Lower leg skin (tissue), 4 donors: ENCODE results near the gene TIMM8B. TPM values are rescaled to one million over a fixed set of nuclear protein-coding genes. Genes with fewer than 3 reads are reported as not detected.

ENCODE experiments used
- DNase-seq, 2 donors: peaks; one replicate each; pipeline ENCODE4 v3.0.0-alpha.2; 2019; ENCODE audit warnings: low spot score in 2 of 2
- H3K4me3 ChIP-seq: fragments of 200-600 bp; sonication (generic); 2 replicates; pipeline ENCODE4 v1.5.1; 2017; ENCODE audit warnings: mild to moderate bottlenecking, low read depth; ENCODE audit not compliant: poor library complexity, severe bottlenecking
- CTCF ChIP-seq, 3 donors: fragments of 450-650 bp; IDR thresholded peaks; one replicate each; pipeline ENCODE4 v1.5.1; 2016; ENCODE audit warnings: antibody characterized with exemption in 3 of 3, mild to moderate bottlenecking in 3 of 3, moderate library complexity in 2 of 3
- POLR2A ChIP-seq, 2 donors: fragments of 450-650 bp; IDR thresholded peaks; one replicate each; pipeline ENCODE4 v1.6.1; 2016 to 2017; ENCODE audit warnings: antibody characterized with exemption in 2 of 2, mild to moderate bottlenecking in 1 of 2, moderate library complexity in 1 of 2
- WGBS, 2 donors: methylation state at CpG; one replicate each; pipeline ENCODE4 v1.1.5; 2018; 5-methylcytosine and 5-hydroxymethylcytosine counted together
- intact Hi-C: fragments of 100-400 bp; cut with DNase I; formaldehyde crosslinking; loops from one replicate; pipeline ENCODE4 v1.15.0; 2023; ENCODE audit warnings: low total_unique reads
- total RNA-seq, 4 donors: library from RNA; depleted of rRNA; stranded (reverse); fragments of >200 nt; gene quantifications; one replicate each; pipeline ENCODE4 v1.1.0, GENCODE V29; 2016

Gene TIMM8B
- total RNA-seq, 4 donors from 2014 or later, result 12.4 to 49.0 (median 29.9) TPM

GRCh38 chr11:112044961-112045360 lies 41.6 kb downstream of the TIMM8B start:
- no peak for TF ChIP-seq POLR2A (IDR thresholded peaks at IDR 0.05)
- TF ChIP-seq CTCF (IDR thresholded peaks at IDR 0.05), result no peak

GRCh38 chr11:112042961-112043304 lies 43.6 kb downstream of the TIMM8B start:
- TF ChIP-seq POLR2A (IDR thresholded peaks at IDR 0.05) (no peak), CTCF (IDR thresholded peaks at IDR 0.05) (no peak)
- intact Hi-C loops, result no loop called here
- no peak overlapping the region for H3K4me3 ChIP-seq
- DNase-seq, result no peak
- WGBS, 2 donors, result 95 to 98% methylated on average over 2 of the region's 2 CpGs

More at GRCh38 chr11:112044961-112045360, 41.6 kb downstream of the TIMM8B start:
- no peak for DNase-seq
- 96 to 98% methylated on average over 4 of the region's 4 CpGs for WGBS, 2 donors
- intact Hi-C loops, result no loop called here
- no peak overlapping the region for H3K4me3 ChIP-seq

GRCh38 chr11:112042161-112042960 lies 44.2 kb downstream of the TIMM8B start:
- 59 to 66% methylated on average over 6 of the region's 6 CpGs for WGBS, 2 donors
- no peak for TF ChIP-seq POLR2A (IDR thresholded peaks at IDR 0.05)
- TF ChIP-seq CTCF (IDR thresholded peaks at IDR 0.05), result no peak
- DNase-seq, result no peak
- intact Hi-C loops, result no loop called here
- H3K4me3 ChIP-seq, result no peak overlapping the region

GRCh38 chr11:112037527-112037926 lies 49.0 kb downstream of the TIMM8B start:
- intact Hi-C loops, result no loop called here
- no peak for TF ChIP-seq CTCF (IDR thresholded peaks at IDR 0.05)
- no peak for TF ChIP-seq POLR2A (IDR thresholded peaks at IDR 0.05)
- DNase-seq, result no peak
- no peak overlapping the region for H3K4me3 ChIP-seq

Other genes starting within 250 kb of the TIMM8B start
- 10 to 100 TPM; 24.4 to 38.1 (median 29.0) TPM for gene ALG9, start 215.2 kb downstream of the TIMM8B start, total RNA-seq
- gene FDXACB1, start 207.6 kb downstream of the TIMM8B start, total RNA-seq, result 1 to 10 TPM; 2.9 to 6.2 (median 4.1) TPM
- gene CFAP68, start 207.2 kb downstream of the TIMM8B start, total RNA-seq, result 10 to 100 TPM; 26.2 to 45.2 (median 29.1) TPM
- gene CRYAB, start 175.0 kb downstream of the TIMM8B start, total RNA-seq, result 100 to 1,000 TPM; 130 to 209 (median 200) TPM
- gene HSPB2, start 174.0 kb downstream of the TIMM8B start, total RNA-seq, result 1 to 10 TPM in 3 of 4 donors, not detected in 1; 1.2 to 6.7 (median 1.5) TPM
- gene C11orf52, start 167.8 kb downstream of the TIMM8B start, total RNA-seq, result 10 to 100 TPM in 3 of 4 donors, 1 to 10 TPM in 1; 6.2 to 16.1 (median 12.4) TPM
- 10 to 100 TPM; 13.6 to 21.5 (median 20.3) TPM for gene DIXDC1, start 149.4 kb downstream of the TIMM8B start, total RNA-seq
- 10 to 100 TPM; 18.1 to 32.1 (median 23.8) TPM for gene DLAT, start 61.3 kb downstream of the TIMM8B start, total RNA-seq
- gene PIH1D2, start 12.7 kb downstream of the TIMM8B start, total RNA-seq, result 1 to 10 TPM in 2 of 4 donors, under 1 TPM in 2; 0.38 to 2.4 (median 0.90) TPM
- 10 to 100 TPM in 3 of 4 donors, 1 to 10 TPM in 1; 8.5 to 15.6 (median 12.3) TPM for gene NKAPD1, start 12.5 kb downstream of the TIMM8B start, total RNA-seq
- 100 to 1,000 TPM in 2 of 4 donors, 10 to 100 TPM in 2; 60.9 to 142 (median 98.9) TPM for gene SDHD, start 117 bp upstream of the TIMM8B start, total RNA-seq
- gene IL18, start 77.3 kb upstream of the TIMM8B start, total RNA-seq, result 100 to 1,000 TPM; 231 to 331 (median 297) TPM
- gene TEX12, start 80.6 kb upstream of the TIMM8B start, total RNA-seq, result under 1 TPM in 2 of 4 donors, not detected in 2; 0.22 to 0.75 TPM
- gene BCO2, start 88.8 kb upstream of the TIMM8B start, total RNA-seq, result 1 to 10 TPM in 3 of 4 donors, under 1 TPM in 1; 0.98 to 5.7 (median 3.7) TPM
- gene PTS, start 139.7 kb upstream of the TIMM8B start, total RNA-seq, result 10 to 100 TPM; 17.0 to 37.2 (median 22.4) TPM
- gene PLET1, start 174.1 kb upstream of the TIMM8B start, total RNA-seq, result not detected